ENCODE measurements around the gene CPNE5. TPM values are rescaled to one million over a fixed set of nuclear protein-coding genes. Genes with fewer than 3 reads are reported as not detected.

CPNE5 gene
- total and polyA plus RNA-seq, 9 of the 15 experiments (the other 6 are each of a cell fraction or from before 2014, with no cell fraction given) = 0.14 to 1.0 (median 0.46) TPM; not detected in 2

DNA sequence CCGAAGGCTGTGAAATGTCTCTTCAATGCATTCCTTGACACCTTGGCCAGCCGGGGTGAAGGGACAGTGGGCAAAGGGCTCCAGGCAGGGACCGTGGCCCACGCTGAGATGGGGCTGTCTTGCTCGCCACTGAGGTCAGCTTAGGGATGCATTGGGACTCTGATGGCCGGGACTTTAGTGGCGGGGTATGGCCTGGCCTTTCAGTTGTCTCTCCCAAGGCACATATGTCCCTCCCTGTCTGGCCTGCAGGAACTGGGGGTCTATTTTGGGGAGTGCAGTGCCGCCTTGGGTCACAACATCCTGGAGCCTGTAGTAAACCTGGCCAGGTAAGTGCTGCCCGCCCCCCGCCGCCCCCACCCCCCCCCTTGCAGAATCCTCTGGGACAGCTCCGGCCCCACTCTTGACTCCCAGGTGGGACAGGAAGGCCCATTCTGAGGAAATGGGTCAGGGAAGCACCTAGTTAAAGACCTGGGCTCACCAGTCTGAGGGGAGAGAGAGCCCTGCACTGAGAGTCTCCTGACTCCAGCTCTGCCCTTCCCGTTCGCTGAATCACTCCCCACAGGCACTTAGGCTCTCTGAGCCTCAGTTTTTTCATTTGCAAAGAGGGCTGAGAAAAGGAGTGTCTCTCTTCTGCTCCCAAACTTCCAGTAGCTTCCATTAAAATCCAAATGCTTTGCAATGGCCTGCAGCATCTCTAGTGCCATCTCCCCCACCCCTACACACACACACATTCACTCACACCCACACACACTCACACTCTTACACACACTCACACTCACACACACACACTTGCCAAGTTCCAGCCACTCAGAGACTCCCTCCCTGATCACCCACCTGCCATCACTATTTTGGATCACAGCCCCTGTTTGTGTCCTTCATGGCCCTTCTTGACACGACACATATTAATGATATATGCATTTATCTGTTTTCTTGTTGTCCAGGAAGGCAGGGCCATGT, 108.5 kb downstream of the CPNE5 start:
- ATAC-seq (no peak), FAIRE-seq (no peak), DNase-seq (ENCODE audit: extremely low read depth in 1 of 4, low spot score in 3 of 4) (no peak)
- no peaks in the 10 kb centered on the region for H3K36me3 ChIP-seq (ENCODE audit: control insufficient read depth, insufficient read depth, low read length)
- H2AFZ ChIP-seq (ENCODE audit: low read depth, low read length) = no peak overlapping the region
- H3K4me3 ChIP-seq = no peak overlapping the region
- BruUV-seq (replicated peaks) = no TSS peak
- no peaks in the 10 kb centered on the region for H3K9me3 ChIP-seq (replicated peaks; ENCODE audit: control insufficient read depth, insufficient read depth, low read depth, low read length)
- H3K79me2 ChIP-seq (ENCODE audit: control insufficient read depth, insufficient read depth, low read length) = no peaks in the 10 kb centered on the region
- peaks cover 0 to 3% of the 10 kb centered on the region in 2 experiments; a peak in 3 of 5 replicates for H3K4me1 ChIP-seq (replicated peaks in 1 of 2; ENCODE audit: control insufficient read depth in 2 of 2, insufficient read depth in 2 of 2, low read length in 2 of 2)
- no peak overlapping the region for H3K9ac ChIP-seq (ENCODE audit: insufficient read depth in 1 of 2, low read depth in 2 of 2, low read length in 2 of 2)
- H4K20me1 ChIP-seq (replicated peaks; ENCODE audit: control insufficient read depth, insufficient read depth, low read length) = peaks cover 8% of the 10 kb centered on the region; the same call in 1 of the 2 replicates
- H3K27me3 ChIP-seq (ENCODE audit: control insufficient read depth in 2 of 2, insufficient read depth in 2 of 2, low read length in 2 of 2) = peaks cover 55 to 71% of the 10 kb centered on the region in 2 experiments
- H3K9me1 ChIP-seq (ENCODE audit: control insufficient read depth, insufficient read depth, low read length) = no peaks in the 10 kb centered on the region
- WGBS (ENCODE audit: insufficient coverage, low coverage, missing lambda C conversion rate) = 5% methylated on average over 15 of the region's 15 CpGs
- H3K4me2 ChIP-seq (ENCODE audit: insufficient read depth, low read length) = no peak overlapping the region
- in situ Hi-C loops (cut with MboI) (no loop called here), intact Hi-C loops (cut with micrococcal nuclease) (no loop called here)
- H3K27ac ChIP-seq (ENCODE audit: extremely low read depth, low read depth, low read length) = no peak overlapping the region
- TF ChIP-seq ZKSCAN1 (IDR thresholded peaks at IDR 0.05; ENCODE audit: low read depth, low read length) (no peak), ELF4 (CRISPR knock-in tag; IDR thresholded peaks at IDR 0.05) (peak; percentile 52; the same call in 1 of the 2 replicates)
- ChIA-PET CTCF (ENCODE audit: low intra/inter-chr PET ratio) (no interaction called here), POLR2A (interaction anchor here (1.0 kb wide), 1 partner anchor 144 kb away, joined by 3 read pairs; the partner anchor contains the start of gene PPIL1)

DNA sequence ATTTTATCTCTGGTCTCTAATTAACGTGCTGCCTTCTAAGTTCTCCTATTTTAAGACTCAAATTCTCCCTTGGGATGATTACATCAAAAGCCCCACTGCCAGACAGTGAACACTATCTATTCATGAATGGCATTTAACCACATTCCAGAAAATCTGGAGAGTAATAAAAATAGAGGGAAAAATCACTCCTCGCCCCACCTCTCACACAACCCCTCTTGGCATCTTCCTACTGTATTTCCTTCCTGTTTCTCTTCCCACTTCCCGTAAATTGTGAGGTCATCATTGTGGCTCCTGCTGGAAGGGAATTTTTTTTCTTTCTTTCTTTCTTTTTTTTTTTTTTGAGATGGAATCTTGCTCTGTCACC, 110.1 kb downstream of the CPNE5 start:
- Histone ChIP-seq H4K20me1 (replicated peaks; ENCODE audit: control insufficient read depth, insufficient read depth, low read length) (no peaks in the 10 kb centered on the region; the same call in 1 of the 2 replicates), H3K9me1 (ENCODE audit: control insufficient read depth, insufficient read depth, low read length) (no peaks in the 10 kb centered on the region), H2AFZ (ENCODE audit: low read depth, low read length) (no peak overlapping the region), H3K27me3 (ENCODE audit: control insufficient read depth in 2 of 2, insufficient read depth in 2 of 2, low read length in 2 of 2) (peaks cover 45 to 64% of the 10 kb centered on the region in 2 experiments), H3K9ac (ENCODE audit: insufficient read depth in 1 of 2, low read depth in 2 of 2, low read length in 2 of 2) (no peak overlapping the region), H3K9me3 (replicated peaks; ENCODE audit: control insufficient read depth, insufficient read depth, low read depth, low read length) (no peaks in the 10 kb centered on the region), H3K79me2 (ENCODE audit: control insufficient read depth, insufficient read depth, low read length) (no peaks in the 10 kb centered on the region), H3K4me2 (ENCODE audit: insufficient read depth, low read length) (no peak overlapping the region), H3K27ac (ENCODE audit: extremely low read depth, low read depth, low read length) (no peak overlapping the region), H3K36me3 (ENCODE audit: control insufficient read depth, insufficient read depth, low read length) (no peaks in the 10 kb centered on the region), H3K4me3 (no peak overlapping the region), H3K4me1 (replicated peaks in 1 of 2; ENCODE audit: control insufficient read depth in 2 of 2, insufficient read depth in 2 of 2, low read length in 2 of 2) (peaks cover 0 to 3% of the 10 kb centered on the region in 2 experiments; a peak in 1 of 5 replicates)
- WGBS (ENCODE audit: insufficient coverage, low coverage, missing lambda C conversion rate) = 4% methylated on average over 3 of the region's 3 CpGs
- no peak for DNase-seq (ENCODE audit: extremely low read depth in 1 of 4, low spot score in 3 of 4)
- ATAC-seq = no peak
- intact Hi-C loops (cut with micrococcal nuclease) = no loop called here
- ChIA-PET CTCF (ENCODE audit: low intra/inter-chr PET ratio) (interaction anchor here (0.7 kb wide), 1 partner anchor 106 kb away, joined by 3 read pairs; no protein-coding TSS in a partner anchor), POLR2A (no interaction called here)
- BruUV-seq (replicated peaks) = no TSS peak
- FAIRE-seq = no peak
- in situ Hi-C loops (cut with MboI) = loop anchor here (10.0 kb wide), 1 partner anchor 114 kb away; no protein-coding TSS in a partner anchor
- TF ChIP-seq RBFOX2 (IDR thresholded peaks at IDR 0.05; ENCODE audit: low read depth, low read length) (no peak), ZNF764 (CRISPR knock-in tag; IDR thresholded peaks at IDR 0.05; ENCODE audit: low read depth) (no peak), SIX5 (IDR thresholded peaks at IDR 0.05; ENCODE audit: borderline replicate concordance in 1 of 2, insufficient read depth in 1 of 2, low read depth in 1 of 2, low read length in 2 of 2) (no peak), FOXA1 (IDR thresholded peaks at IDR 0.05; ENCODE audit: borderline replicate concordance) (no peak), ZNF561 (CRISPR knock-in tag; conservative IDR thresholded peaks at IDR 0.05) (no peak), ZSCAN32 (CRISPR knock-in tag; IDR thresholded peaks at IDR 0.05) (no peak), FOXP1 (CRISPR knock-in tag; IDR thresholded peaks at IDR 0.05) (no peak)
- TF ChIP-seq, protein P1, sequence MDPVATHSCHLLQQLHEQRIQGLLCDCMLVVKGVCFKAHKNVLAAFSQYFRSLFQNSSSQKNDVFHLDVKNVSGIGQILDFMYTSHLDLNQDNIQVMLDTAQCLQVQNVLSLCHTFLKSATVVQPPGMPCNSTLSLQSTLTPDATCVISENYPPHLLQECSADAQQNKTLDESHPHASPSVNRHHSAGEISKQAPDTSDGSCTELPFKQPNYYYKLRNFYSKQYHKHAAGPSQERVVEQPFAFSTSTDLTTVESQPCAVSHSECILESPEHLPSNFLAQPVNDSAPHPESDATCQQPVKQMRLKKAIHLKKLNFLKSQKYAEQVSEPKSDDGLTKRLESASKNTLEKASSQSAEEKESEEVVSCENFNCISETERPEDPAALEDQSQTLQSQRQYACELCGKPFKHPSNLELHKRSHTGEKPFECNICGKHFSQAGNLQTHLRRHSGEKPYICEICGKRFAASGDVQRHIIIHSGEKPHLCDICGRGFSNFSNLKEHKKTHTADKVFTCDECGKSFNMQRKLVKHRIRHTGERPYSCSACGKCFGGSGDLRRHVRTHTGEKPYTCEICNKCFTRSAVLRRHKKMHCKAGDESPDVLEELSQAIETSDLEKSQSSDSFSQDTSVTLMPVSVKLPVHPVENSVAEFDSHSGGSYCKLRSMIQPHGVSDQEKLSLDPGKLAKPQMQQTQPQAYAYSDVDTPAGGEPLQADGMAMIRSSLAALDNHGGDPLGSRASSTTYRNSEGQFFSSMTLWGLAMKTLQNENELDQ (CRISPR knock-in tag; IDR thresholded peaks at IDR 0.05; ENCODE audit: borderline replicate concordance) = no peak
